NOMO-1 (cell line): ENCODE results near the gene ZSCAN22.
"Not testable (repeated sequence)": the region's sequence is repeated elsewhere in the genome, so short reads cannot be mapped to it uniquely, and the experiment has no call there.

Source experiments
- DNase-seq, 2 experiments: peaks; one replicate each; lab custom pipeline; 2025; ENCODE audit not compliant: unreplicated experiment in 2 of 2; lab: John Stamatoyannopoulos, UW

ZSCAN22 gene

GRCh38 chr19:58317476-58318072 lies 9.2 kb upstream of the ZSCAN22 start:
- DNase-seq: peak; percentile 3 to 5

DNA sequence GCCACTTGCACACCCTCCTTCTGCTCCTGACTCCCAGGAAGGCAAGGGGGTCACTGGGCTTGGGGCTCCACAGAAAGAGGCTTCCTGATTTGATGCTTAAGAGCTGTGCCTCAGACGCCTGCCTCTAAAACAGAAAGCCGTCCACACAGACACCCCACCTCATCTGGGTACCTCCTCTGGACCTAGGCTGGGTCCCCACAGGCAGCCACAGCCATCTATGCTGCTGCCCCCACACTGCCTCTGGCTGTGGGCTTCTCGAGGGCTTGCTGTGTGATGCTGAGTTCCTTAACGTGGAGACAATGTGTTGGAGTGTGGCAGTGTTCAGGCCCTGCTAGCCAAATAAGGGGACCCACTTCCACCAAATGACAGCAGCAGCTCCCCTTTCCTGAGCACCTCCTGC lies 8.5 kb upstream of the ZSCAN22 start:
- DNase-seq: no peak

DNA sequence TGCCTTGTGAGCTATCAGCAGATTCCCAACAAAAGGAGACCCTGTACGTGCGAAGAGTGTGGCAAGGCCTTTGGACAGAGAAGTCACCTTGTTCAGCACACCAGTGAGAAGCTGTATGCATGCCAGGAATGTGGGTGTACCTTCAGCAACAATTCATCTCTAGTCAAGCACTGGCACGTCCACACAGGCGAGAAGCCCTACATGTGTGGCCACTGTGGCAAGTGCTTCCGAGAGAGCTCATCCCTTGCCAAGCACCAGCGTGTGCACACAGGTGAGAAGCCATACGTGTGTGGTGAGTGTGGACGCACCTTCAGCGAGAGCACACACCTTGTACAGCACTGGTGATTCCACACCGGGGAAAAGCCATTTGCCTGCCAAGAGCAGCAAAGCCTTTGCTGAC lies 7.6 kb upstream of the ZSCAN22 start:
- no peak for DNase-seq

GRCh38 chr19:58325311-58326022 lies 1.3 kb upstream of the ZSCAN22 start:
- DNase-seq: no peak

DNA sequence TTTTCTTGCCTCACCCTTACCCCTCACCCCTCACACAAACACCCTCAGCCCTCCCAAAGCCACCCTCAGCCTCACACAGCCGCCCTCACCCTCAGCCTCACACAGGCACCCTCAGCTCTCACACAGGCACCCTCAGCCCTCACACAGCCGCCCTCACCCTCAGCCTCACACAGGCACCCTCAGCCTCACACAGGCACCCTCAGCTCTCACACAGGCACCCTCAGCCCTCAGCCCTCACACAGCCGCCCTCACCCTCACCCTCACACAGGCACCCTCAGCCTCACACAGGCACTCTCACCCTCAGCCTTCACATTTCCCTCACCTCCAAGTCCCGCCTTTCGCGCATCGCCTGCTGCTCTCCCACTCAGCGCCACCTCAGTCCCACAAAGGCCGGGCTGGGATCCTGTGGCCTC lies 287 bp upstream of the ZSCAN22 start:
- DNase-seq: no peak

DNA sequence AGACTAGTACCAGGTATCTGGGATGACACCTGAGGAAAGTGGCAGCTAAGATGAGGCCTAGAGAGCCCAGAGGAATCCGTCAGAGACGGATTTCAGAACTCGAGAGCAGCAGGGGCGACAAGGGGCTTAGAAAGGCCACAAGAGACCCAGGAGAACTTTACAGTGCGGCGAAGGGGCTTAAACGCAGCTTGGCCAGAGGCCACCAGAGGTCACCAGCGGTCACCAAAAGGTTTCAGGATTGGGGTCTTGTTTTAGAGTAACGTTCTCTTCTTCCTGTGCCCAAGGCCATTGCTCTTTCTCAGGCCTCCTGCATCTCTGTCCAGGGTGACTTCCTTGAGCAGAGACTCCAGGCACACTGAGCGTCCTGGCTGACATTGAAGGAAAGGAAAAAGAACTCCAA lies 2.2 kb downstream of the ZSCAN22 start:
- DNase-seq: peak in 1 of 2 experiments; percentile 18

DNA sequence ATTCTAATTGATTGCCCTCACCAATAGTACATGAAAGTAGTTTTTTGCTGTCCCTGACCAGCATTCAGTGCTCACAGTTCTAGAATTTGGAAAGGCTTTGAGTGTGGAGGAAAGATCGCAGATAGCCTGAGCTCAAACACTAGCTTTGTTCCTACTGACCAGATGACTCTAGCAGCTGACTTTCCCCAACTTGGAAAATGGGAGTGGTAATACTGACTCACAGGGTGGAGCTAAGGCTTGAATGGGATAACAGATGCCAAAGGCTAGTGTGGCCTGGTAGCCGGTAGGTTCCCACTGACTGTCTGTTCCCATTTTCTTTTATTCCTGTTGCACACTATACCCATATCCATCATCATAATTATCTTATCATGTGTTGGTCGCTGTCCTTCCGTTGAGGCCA lies 3.7 kb downstream of the ZSCAN22 start:
- DNase-seq: no peak

DNA sequence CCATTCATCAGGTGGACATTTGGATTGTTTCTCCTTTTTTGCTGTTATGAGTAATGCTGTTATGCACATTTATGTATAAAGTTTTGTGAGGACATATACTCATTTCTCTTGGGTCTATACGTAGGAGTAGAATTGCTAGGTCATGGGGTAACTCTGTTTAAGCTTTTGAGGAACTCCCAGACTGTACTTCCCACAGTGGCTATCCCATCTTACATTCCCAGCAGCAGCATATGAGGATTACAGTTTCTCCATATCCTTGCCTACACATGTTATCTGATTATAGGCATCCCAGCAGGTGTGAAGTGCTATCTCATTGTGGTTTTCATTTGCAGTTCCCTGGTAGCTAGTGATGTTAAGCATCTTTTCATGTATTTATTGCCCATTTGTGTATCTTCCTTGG lies 5.9 kb downstream of the ZSCAN22 start:
- no peak for DNase-seq

- no peak for DNase-seq
These were observed 8.0 kb downstream of the ZSCAN22 start for GRCh38 chr19:58334691-58335249.

DNA sequence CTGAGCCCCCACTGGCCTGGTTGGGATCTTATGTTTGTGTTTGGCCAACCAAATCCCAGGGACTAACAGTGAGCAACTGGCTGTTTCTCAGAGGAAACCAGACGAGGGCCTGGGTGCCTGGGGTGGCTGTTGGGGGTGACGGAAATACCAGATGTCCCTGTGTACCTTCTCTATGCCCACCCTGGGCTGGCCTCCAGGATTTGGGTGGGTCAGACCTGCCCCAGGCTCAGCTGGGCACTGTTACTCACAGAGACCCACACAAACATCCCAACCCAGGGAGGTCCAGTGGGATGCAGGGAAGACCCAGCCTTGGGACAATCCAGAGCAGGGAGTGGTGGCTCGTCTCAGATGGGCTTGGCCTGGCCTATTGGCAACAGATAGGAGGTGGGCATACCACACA lies 8.8 kb downstream of the ZSCAN22 start:
- no peak for DNase-seq

- DNase-seq: no peak
These were observed 9.4 kb downstream of the ZSCAN22 start for GRCh38 chr19:58336216-58336615.

- no peak for DNase-seq
These were observed 10.0 kb downstream of the ZSCAN22 start for GRCh38 chr19:58336820-58337219.

- no peak for DNase-seq
These were observed 11.5 kb downstream of the ZSCAN22 start for GRCh38 chr19:58338336-58338735.

- no peak for DNase-seq
These were observed 12.2 kb downstream of the ZSCAN22 start for GRCh38 chr19:58338825-58339558.

GRCh38 chr19:58345558-58345957 lies 18.8 kb downstream of the ZSCAN22 start:
- DNase-seq: no peak

- peak; percentile 76 to 80 for DNase-seq
These were observed 20.5 kb downstream of the ZSCAN22 start for GRCh38 chr19:58346961-58347929.

GRCh38 chr19:58348080-58348479 lies 21.3 kb downstream of the ZSCAN22 start:
- not testable (repeated sequence) for DNase-seq

- DNase-seq: no peak
These were observed 22.8 kb downstream of the ZSCAN22 start for GRCh38 chr19:58349590-58349989.

DNA sequence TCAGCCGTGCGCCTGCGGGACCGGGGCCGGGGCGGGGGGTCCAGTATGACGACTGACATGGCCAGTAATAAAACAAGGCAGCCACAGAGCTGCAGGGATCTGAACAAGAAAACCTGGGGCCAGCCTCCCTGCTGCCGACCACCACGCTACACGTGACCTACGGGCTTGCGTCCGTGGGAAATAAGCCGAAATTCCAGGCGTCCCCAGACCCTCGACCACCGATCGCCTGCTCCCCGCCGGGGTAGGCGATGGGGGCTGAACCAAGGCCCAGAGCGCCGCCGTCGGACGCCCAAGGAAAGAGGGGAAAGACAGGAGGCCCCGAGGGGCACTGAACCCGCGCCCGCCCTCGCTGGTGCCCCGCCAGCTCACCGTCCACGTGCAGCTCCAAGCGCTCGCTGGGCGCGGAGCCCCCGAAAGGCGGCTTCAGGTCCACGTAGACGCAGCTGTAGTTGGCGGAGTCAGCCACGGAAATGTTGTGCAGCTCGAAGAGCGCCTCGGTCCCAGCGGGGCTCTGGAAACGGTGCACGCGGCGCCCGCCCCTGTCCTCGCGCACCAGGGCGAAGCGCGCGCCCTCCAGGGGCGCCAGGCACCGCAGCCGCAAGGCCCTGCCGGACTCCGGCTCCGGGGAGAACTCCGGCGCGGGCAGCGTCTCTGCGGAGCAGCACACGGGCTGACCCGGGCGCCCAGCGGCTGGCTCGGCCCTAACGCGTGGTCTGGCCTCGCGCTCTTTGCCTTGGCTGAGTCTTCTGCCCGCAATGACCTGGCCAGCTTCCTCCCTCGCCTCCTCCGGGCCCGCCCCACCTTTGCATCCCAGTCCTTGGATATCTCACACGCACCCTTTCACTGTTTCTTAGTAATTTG lies 23.4 kb downstream of the ZSCAN22 start:
- no peak for DNase-seq
